Spinal cord (tissue), 10 donors: ENCODE data around the gene SYNGR2. TPM values are rescaled to one million over a fixed set of nuclear protein-coding genes. Genes with fewer than 3 reads are reported as not detected.

Experiments
- DNase-seq, 6 donors: peaks; one replicate each; pipeline versions ENCODE4 v3.0.0 to v3.0.0-alpha.2; 2013 to 2015; ENCODE audit warnings: low spot score in 6 of 6, low read depth in 4 of 6
- H3K27ac ChIP-seq: one replicate; pipeline ENCODE4 v1.5.1; 2013; ENCODE audit warnings: low read depth, low read length, control low read depth
- H3K27me3 ChIP-seq: one replicate; pipeline ENCODE4 v1.6.1; 2013; ENCODE audit warnings: low read length; ENCODE audit not compliant: control insufficient read depth, insufficient read depth
- H3K36me3 ChIP-seq: one replicate; pipeline ENCODE4 v1.6.1; 2013; ENCODE audit warnings: low read length; ENCODE audit not compliant: control insufficient read depth, insufficient read depth
- H3K4me1 ChIP-seq: one replicate; pipeline ENCODE4 v1.6.1; 2013; ENCODE audit warnings: low read length; ENCODE audit not compliant: control insufficient read depth, insufficient read depth
- H3K4me3 ChIP-seq: one replicate; pipeline ENCODE4 v1.5.1; 2013; ENCODE audit warnings: low read depth, low read length, control low read depth
- H3K9me3 ChIP-seq: one replicate; pipeline ENCODE4 v1.6.1; 2013; ENCODE audit warnings: low read length; ENCODE audit not compliant: control insufficient read depth, insufficient read depth
- WGBS: methylation state at CpG from one replicate; pipeline ENCODE4 v1.1.5; 2013; ENCODE audit warnings: missing lambda C conversion rate; ENCODE audit not compliant: insufficient coverage; 5-methylcytosine and 5-hydroxymethylcytosine counted together
- polyA plus RNA-seq, 2 donors: library from polyadenylated mRNA; unstranded; fragments of 120-200 nt; gene quantifications; one replicate each; pipeline ENCODE4 v1.2.1, GENCODE V29; 2013; ENCODE audit not compliant: insufficient read length in 2 of 2
- total RNA-seq, 2 donors: library from RNA; depleted of rRNA in 1 of 2; stranded (reverse); fragments of 120-200 nt in 1 of 2; fragments of >200 nt in 1 of 2; gene quantifications; one replicate each; pipeline versions ENCODE4 v1.2.3 to v1.2.4, GENCODE V29; 2013 to 2014
- donor health status: healthy.

Gene SYNGR2
- total and polyA plus RNA-seq, 4 donors = 16.7 to 33.6 (median 21.9) TPM

- Histone ChIP-seq H3K27ac (peak overlapping the region; percentile 47), H3K9me3 (no peaks in the 10 kb centered on the region), H3K4me3 (no peak overlapping the region), H3K36me3 (peaks cover 18% of the 10 kb centered on the region), H3K4me1 (peaks cover 23% of the 10 kb centered on the region), H3K27me3 (no peaks in the 10 kb centered on the region)
- DNase-seq = no peak
- 92% methylated on average over 1 of the region's 2 CpGs for WGBS
Observed at GRCh38 chr17:78180508-78180907, 12.1 kb downstream of the SYNGR2 start.

DNA sequence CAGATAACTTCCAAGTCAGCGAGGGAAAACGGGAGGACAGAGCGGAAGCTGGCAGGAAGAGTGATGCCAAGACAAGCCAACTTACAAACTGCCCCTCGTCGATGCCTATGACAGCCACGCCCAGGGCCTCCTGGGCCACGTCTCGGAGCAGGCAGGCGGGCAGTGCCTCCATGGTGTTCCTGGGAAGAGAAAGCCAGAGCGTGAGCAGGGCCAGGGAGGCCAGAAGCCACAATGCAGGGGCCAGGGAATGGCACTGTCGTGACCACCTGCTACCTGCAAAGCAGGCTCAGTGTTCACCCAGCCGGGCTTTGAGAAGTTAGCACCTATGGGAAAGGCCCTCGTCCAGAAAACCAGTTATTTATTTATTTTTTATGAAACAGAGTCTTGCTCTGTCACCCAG, 14.1 kb downstream of the SYNGR2 start:
- Histone ChIP-seq H3K27me3 (no peaks in the 10 kb centered on the region), H3K4me1 (peaks cover 27% of the 10 kb centered on the region), H3K36me3 (peaks cover 12% of the 10 kb centered on the region)

GRCh38 chr17:78183916-78184315, 15.5 kb downstream of the SYNGR2 start:
- DNase-seq = no peak
- Histone ChIP-seq H3K27me3 (no peaks in the 10 kb centered on the region), H3K36me3 (peaks cover 12% of the 10 kb centered on the region), H3K27ac (no peak overlapping the region), H3K9me3 (no peaks in the 10 kb centered on the region), H3K4me1 (peaks cover 30% of the 10 kb centered on the region), H3K4me3 (no peak overlapping the region)
- WGBS = 89% methylated on average over 8 of the region's 12 CpGs

More for the DNA sequence above, 14.1 kb downstream of the SYNGR2 start:
- H3K27ac ChIP-seq = no peak overlapping the region
- WGBS = 97% methylated on average over 11 of the region's 13 CpGs
- H3K9me3 ChIP-seq = no peaks in the 10 kb centered on the region
- no peak overlapping the region for H3K4me3 ChIP-seq
- DNase-seq = no peak

- Histone ChIP-seq H3K27ac (no peak overlapping the region), H3K27me3 (no peaks in the 10 kb centered on the region), H3K4me3 (no peak overlapping the region), H3K4me1 (peaks cover 30% of the 10 kb centered on the region), H3K9me3 (no peaks in the 10 kb centered on the region), H3K36me3 (peaks cover 8% of the 10 kb centered on the region)
- WGBS = 73% methylated on average over 8 of the region's 10 CpGs
- no peak for DNase-seq
Observed at GRCh38 chr17:78184351-78184750, 16.0 kb downstream of the SYNGR2 start.

DNA sequence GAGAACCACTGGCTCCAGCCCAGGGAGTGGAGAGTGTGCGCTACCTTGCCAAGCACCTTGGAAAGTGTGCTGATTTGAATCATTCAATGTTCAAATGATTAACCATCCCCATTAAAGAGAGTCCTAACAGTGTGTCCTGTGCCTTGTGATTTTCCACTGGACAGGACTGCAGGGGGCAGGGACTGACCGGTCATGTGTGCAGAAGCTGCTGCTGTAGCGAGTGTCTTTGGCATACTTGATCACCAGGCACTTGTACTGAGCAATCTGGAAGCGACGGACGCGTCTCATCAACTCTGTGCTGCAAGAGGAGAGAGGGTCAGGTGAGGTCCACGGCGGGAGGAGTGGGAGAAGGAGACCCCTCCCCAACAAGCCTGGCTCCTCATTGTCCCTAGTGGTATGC, 16.5 kb downstream of the SYNGR2 start:
- H3K27me3 ChIP-seq = no peaks in the 10 kb centered on the region
- H3K27ac ChIP-seq = no peak overlapping the region
- H3K36me3 ChIP-seq = peaks cover 5% of the 10 kb centered on the region
- peak in 1 of 6 donors; percentile 28 for DNase-seq
- H3K4me1 ChIP-seq = peaks cover 30% of the 10 kb centered on the region
- WGBS = 53% methylated on average over 2 of the region's 9 CpGs
- no peaks in the 10 kb centered on the region for H3K9me3 ChIP-seq
- no peak overlapping the region for H3K4me3 ChIP-seq

DNA sequence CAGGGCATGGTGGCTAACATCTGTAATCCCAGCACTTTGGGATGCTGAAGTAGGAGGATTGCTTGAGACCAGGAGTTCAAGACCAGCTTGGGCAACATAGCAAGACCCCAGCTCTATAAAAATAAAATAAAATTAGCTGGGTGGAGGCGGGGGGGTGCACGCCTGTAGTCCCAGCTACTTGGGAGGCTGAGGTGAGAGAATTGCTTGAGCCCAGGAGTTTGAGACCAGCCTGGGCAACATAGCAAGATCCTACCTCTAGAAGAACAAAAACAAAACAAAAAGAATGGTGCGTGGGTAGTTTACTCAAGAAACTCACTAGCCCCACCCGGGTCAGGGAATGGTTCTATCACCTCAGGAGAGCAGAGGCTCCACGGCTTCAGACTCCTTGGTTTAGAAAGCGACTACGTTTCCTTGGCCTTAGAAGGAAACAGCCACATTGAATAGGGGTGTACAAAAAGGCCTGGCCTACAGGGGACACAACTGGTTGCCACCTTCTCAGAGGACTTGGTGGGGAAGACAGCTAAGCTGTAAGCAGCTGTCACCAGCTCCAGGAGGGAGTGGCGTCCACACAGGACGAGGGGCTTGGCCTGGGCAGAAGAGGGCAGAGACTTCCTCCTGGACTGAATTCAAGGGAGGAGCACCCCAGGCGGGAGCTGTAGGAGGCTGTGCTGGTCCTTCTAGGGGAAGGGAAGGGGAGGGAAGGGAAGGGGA, 17.8 kb downstream of the SYNGR2 start:
- Histone ChIP-seq H3K4me1 (peaks cover 30% of the 10 kb centered on the region), H3K9me3 (no peaks in the 10 kb centered on the region), H3K4me3 (peak overlapping the region; percentile 24), H3K27ac (no peak overlapping the region), H3K27me3 (no peaks in the 10 kb centered on the region), H3K36me3 (peaks cover 10% of the 10 kb centered on the region)
- 36% methylated on average over 6 of the region's 10 CpGs for WGBS
- DNase-seq = no peak

- Histone ChIP-seq H3K27me3 (no peaks in the 10 kb centered on the region), H3K9me3 (no peaks in the 10 kb centered on the region), H3K36me3 (peaks cover 12% of the 10 kb centered on the region), H3K27ac (peak within 1 kb of the TSS; percentile 64), H3K4me3 (peak within 1 kb of the TSS; percentile 65), H3K4me1 (peaks cover 30% of the 10 kb centered on the region)
- DNase-seq = peak; percentile 63 to 97 (median 84)
- WGBS = under 1% methylated on average over 51 of the region's 57 CpGs
Observed at GRCh38 chr17:78186692-78187595, 18.6 kb downstream of the SYNGR2 start, which contains the start of the genes AFMID and TK1. TSS of gene AFMID (plus strand) at chr17:78187362. CDS start at chr17:78187371, 9 bp downstream. TSS of gene TK1 (minus strand) at chr17:78187052. CDS start at chr17:78186994, 58 bp downstream.

GRCh38 chr17:78196716-78197115, 28.3 kb downstream of the SYNGR2 start:
- no peaks in the 10 kb centered on the region for H3K27me3 ChIP-seq
- WGBS = 57% methylated on average over 1 of the region's 5 CpGs
- no peak for DNase-seq
- H3K27ac ChIP-seq = no peak overlapping the region
- peaks cover 15% of the 10 kb centered on the region for H3K4me1 ChIP-seq
- no peak overlapping the region for H3K4me3 ChIP-seq
- peaks cover 8% of the 10 kb centered on the region for H3K36me3 ChIP-seq
- H3K9me3 ChIP-seq = no peaks in the 10 kb centered on the region

- H3K4me3 ChIP-seq = no peak overlapping the region
- H3K36me3 ChIP-seq = peaks cover 8% of the 10 kb centered on the region
- DNase-seq = peak in 1 of 6 donors; percentile 67
- H3K4me1 ChIP-seq = peaks cover 15% of the 10 kb centered on the region
- H3K27ac ChIP-seq = no peak overlapping the region
- no peaks in the 10 kb centered on the region for H3K9me3 ChIP-seq
- WGBS = 40% methylated on average over 9 of the region's 9 CpGs
- H3K27me3 ChIP-seq = no peaks in the 10 kb centered on the region
Observed at GRCh38 chr17:78197147-78197832, 28.9 kb downstream of the SYNGR2 start.
